H1 (cell line): ENCODE data around the gene WDR7. TPM values are rescaled to one million over a fixed set of nuclear protein-coding genes. Genes with fewer than 3 reads are reported as not detected.

ENCODE experiments used
- CBX5 ChIP-seq: fragments of 300-800, 300-1000 bp; sonication (generic); IDR thresholded peaks from 2 replicates; pipeline ENCODE4 v1.7.1; 2016; ENCODE audit warnings: antibody characterized with exemption, low read length, low read depth
- JUN ChIP-seq: IDR thresholded peaks from 2 replicates; pipeline ENCODE4 v1.6.1; 2011; ENCODE audit warnings: low read depth, mild to moderate bottlenecking, improper control_type of control experiment, low read length
- KDM5A ChIP-seq: fragments of 200-600 bp; IDR thresholded peaks from 2 replicates; pipeline ENCODE4 v1.7.1; 2012; ENCODE audit warnings: mild to moderate bottlenecking, low read length, inconsistent platforms, mixed read lengths
- RAD21 ChIP-seq, 2 experiments: IDR thresholded peaks in 1 of 2; conservative IDR thresholded peaks in 1 of 2; 2 replicates each; pipeline ENCODE4 v1.6.1; 2011; ENCODE audit warnings: low read depth in 2 of 2, low read length in 2 of 2, improper control_type of control experiment in 1 of 2, inconsistent platforms in 1 of 2, mild to moderate bottlenecking in 1 of 2, moderate library complexity in 1 of 2
- RNF2 ChIP-seq: fragments of 200-900, 300-1000 bp; sonication (generic); IDR thresholded peaks from 2 replicates; pipeline ENCODE4 v1.7.1; 2016; ENCODE audit warnings: borderline replicate concordance, low read depth, mild to moderate bottlenecking, antibody characterized with exemption, low read length; ENCODE audit not compliant: poor library complexity, severe bottlenecking; ENCODE audit errors: missing control alignments
- TAF1 ChIP-seq: IDR thresholded peaks from 2 replicates; pipeline ENCODE4 v1.6.1; 2011; ENCODE audit warnings: mild to moderate bottlenecking, low read depth, low read length
- polyA plus RNA-seq, 7 experiments: library from polyadenylated mRNA; depleted of rRNA in 3 of 7; stranded (reverse) in 5 of 7; unstranded in 2 of 7; fragments of >200 nt in 5 of 7; fragments of 200-250 nt in 2 of 7; gene quantifications; 1 replicate in 5 of 7; 2 replicates in 1 of 7; 4 replicates in 1 of 7; pipeline versions ENCODE4 v1.2.1 to v1.2.3, GENCODE V29; 2011 to 2013; ENCODE audit warnings: missing spikeins in 2 of 7, mixed read lengths in 2 of 7
- total RNA-seq: library from RNA; stranded (reverse); fragmentation: NEBNext Ultra II Directional; extraction: Animal tissue kit (Norgen Biotek cat#: 25700); gene quantifications from 2 replicates; pipeline ENCODE4 v1.2.1, GENCODE V29; 2021

The WDR7 gene
- total and polyA plus RNA-seq, 2 of the 8 experiments (the other 6 are each of a cell fraction or from before 2014, with no cell fraction given) = 5.5 to 15.2 TPM

GRCh38 chr18:57078614-57079013 is 427.5 kb downstream of the WDR7 start (continued):
- TF ChIP-seq RAD21 (IDR thresholded peaks at IDR 0.05 in 1 of 2, conservative IDR thresholded peaks at IDR 0.05 in 1 of 2; ENCODE audit: low read depth in 2 of 2, low read length in 2 of 2) (no peak), JUN (no peak), CBX5 (no peak), TAF1 (no peak), RNF2 (no peak), KDM5A (no peak)
